Spleen (tissue), 11 donors: ENCODE data around the gene EBLN1. TPM values are rescaled to one million over a fixed set of nuclear protein-coding genes. Genes with fewer than 3 reads are reported as not detected.

Source experiments
- DNase-seq: peaks from one replicate; pipeline ENCODE4 v3.0.0-alpha.2; 2020
- H3K27ac ChIP-seq, 8 donors: fragments of 200-600 bp; sonication (generic) in 7 of 8; 1 replicate in 4 of 8; 2 replicates in 4 of 8; pipeline versions ENCODE4 v1.5.0 to v1.8.0; 2016 to 2021; ENCODE audit warnings: inconsistent platforms in 4 of 8, mild to moderate bottlenecking in 4 of 8, moderate library complexity in 1 of 8
- H3K27me3 ChIP-seq, 7 donors: fragments of 200-600 bp; sonication (generic) in 6 of 7; replicated peaks in 1 of 7; 1 replicate in 4 of 7; 2 replicates in 3 of 7; pipeline versions ENCODE4 v1.5.0 to v1.8.0; 2016 to 2021; ENCODE audit warnings: inconsistent platforms in 3 of 7, mild to moderate bottlenecking in 1 of 7
- H3K36me3 ChIP-seq, 6 donors: fragments of 200-600 bp; sonication (generic) in 5 of 6; 1 replicate in 4 of 6; 2 replicates in 2 of 6; pipeline versions ENCODE4 v1.5.0 to v1.8.0; 2016 to 2021; ENCODE audit warnings: inconsistent platforms in 2 of 6
- H3K4me1 ChIP-seq, 6 donors: fragments of 200-600 bp; sonication (generic) in 5 of 6; 1 replicate in 3 of 6; 2 replicates in 3 of 6; pipeline versions ENCODE4 v1.5.0 to v1.8.0; 2016 to 2021; ENCODE audit warnings: inconsistent platforms in 3 of 6
- H3K4me3 ChIP-seq, 8 donors: fragments of 200-600 bp; sonication (generic) in 7 of 8; 1 replicate in 4 of 8; 2 replicates in 4 of 8; pipeline versions ENCODE4 v1.5.0 to v1.8.0; 2016 to 2021; ENCODE audit warnings: inconsistent platforms in 4 of 8, mild to moderate bottlenecking in 4 of 8, moderate library complexity in 2 of 8
- H3K9me3 ChIP-seq, 8 donors: fragments of 200-600 bp; sonication (generic) in 7 of 8; 1 replicate in 4 of 8; 2 replicates in 4 of 8; pipeline versions ENCODE4 v1.5.0 to v1.8.0; 2016 to 2021; ENCODE audit warnings: inconsistent platforms in 4 of 8
- CTCF ChIP-seq, 11 experiments: fragments of 200-600 bp in 7 of 11; fragments of 450-650 bp in 4 of 11; sonication (generic) in 4 of 11; IDR thresholded peaks in 8 of 11; conservative IDR thresholded peaks in 3 of 11; 1 replicate in 7 of 11; 2 replicates in 4 of 11; pipeline versions ENCODE4 v1.4.0 to v1.8.0; 2016 to 2021; ENCODE audit warnings: antibody characterized with exemption in 11 of 11, inconsistent platforms in 4 of 11, mild to moderate bottlenecking in 1 of 11
- POLR2A ChIP-seq, 3 donors: fragments of 450-650 bp; IDR thresholded peaks; one replicate each; pipeline ENCODE4 v1.5.1; 2017; ENCODE audit warnings: antibody characterized with exemption in 3 of 3, mild to moderate bottlenecking in 1 of 3
- POLR2AphosphoS5 ChIP-seq, 3 donors: sonication (generic); formaldehyde crosslinking; IDR thresholded peaks; one replicate each; pipeline ENCODE4 v1.5.1; 2017; ENCODE audit warnings: antibody characterized with exemption in 3 of 3
- WGBS, 5 donors: extraction: QIAGEN DNeasy Blood & Tissue Kit in 3 of 5; methylation state at CpG; one replicate each; pipeline versions ENCODE4 v1.1.5 to v1.1.7; 2013 to 2018; 5-methylcytosine and 5-hydroxymethylcytosine counted together
- intact Hi-C: fragments of 100-400 bp; cut with DNase I; formaldehyde crosslinking; loops from one replicate; pipeline ENCODE4 v1.15.0; 2023; ENCODE audit warnings: low total_unique reads
- polyA plus RNA-seq, 3 donors: library from polyadenylated mRNA; stranded (reverse); fragments of 200-250 nt; gene quantifications; one replicate each; pipeline ENCODE4 v1.2.1, GENCODE V29; 2013
- total RNA-seq, 7 donors: library from RNA; depleted of rRNA in 3 of 7; stranded (reverse); fragments of >200 nt in 3 of 7; fragmentation: NEBNext Ultra II Directional in 4 of 7; extraction: Animal tissue kit (Norgen Biotek cat#: 25700) in 4 of 7; gene quantifications; one replicate each; pipeline versions ENCODE4 v1.1.0 to v1.2.1, GENCODE V29; 2016 to 2021
- donor health status: healthy with polysubstance abuse.
- donor health status: DM: no; HTN: no; CAD: no; lungs with moderate emphysema.
- donor health status: DM: no; HTN: no; CAD: no.
- donor health status: Bipolar disorder and iron deficiency.
- donor health status: healthy.
- donor health status: DM: no; HTN: no; CAD: no.
- donor health status: DM: yes; HTN: yes; CAD: no.

EBLN1 gene
- total and polyA plus RNA-seq, 10 donors, result not detected

GRCh38 chr10:22210267-22210666 is 7.5 kb downstream of the EBLN1 start:
- Histone ChIP-seq H3K9me3 (no peaks in the 10 kb centered on the region), H3K27me3 (peaks cover 0 to 6% (median 0%) of the 10 kb centered on the region in 7 donors), H3K4me3 (no peak overlapping the region), H3K36me3 (no peaks in the 10 kb centered on the region), H3K4me1 (no peaks in the 10 kb centered on the region), H3K27ac (no peak overlapping the region)
- no peak for DNase-seq
- intact Hi-C loops, result no loop called here
- TF ChIP-seq POLR2A (IDR thresholded peaks at IDR 0.05) (no peak), CTCF (IDR thresholded peaks at IDR 0.05 in 8 of 11, conservative IDR thresholded peaks at IDR 0.05 in 3 of 11) (no peak), POLR2AphosphoS5 (IDR thresholded peaks at IDR 0.05) (no peak)
- 80 to 91% (median 89%) methylated on average over 5 of the region's 5 CpGs for WGBS, 5 donors

DNA sequence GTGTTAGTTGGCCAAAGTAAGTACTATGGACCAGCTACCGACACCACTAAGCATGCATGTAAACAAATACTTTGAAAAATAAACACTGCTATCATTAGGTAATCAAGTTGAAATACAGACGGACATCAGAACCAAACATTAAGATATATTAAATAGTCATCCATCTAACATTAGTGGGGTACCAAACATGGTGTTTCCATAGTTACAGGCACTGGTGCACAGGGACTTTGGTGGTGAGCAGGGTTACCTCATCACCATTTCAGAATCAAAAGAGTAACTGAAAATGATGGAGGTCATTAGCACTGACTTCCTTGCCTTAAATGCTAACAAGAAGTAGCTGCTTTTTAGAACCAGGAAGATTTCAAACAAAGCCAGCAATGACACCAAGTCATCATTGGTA is 23.9 kb downstream of the EBLN1 start:
- no peak for DNase-seq
- TF ChIP-seq CTCF (IDR thresholded peaks at IDR 0.05 in 8 of 11, conservative IDR thresholded peaks at IDR 0.05 in 3 of 11) (no peak), POLR2A (IDR thresholded peaks at IDR 0.05) (no peak), POLR2AphosphoS5 (IDR thresholded peaks at IDR 0.05) (no peak)
- Histone ChIP-seq H3K27ac (no peak overlapping the region), H3K4me1 (no peaks in the 10 kb centered on the region), H3K4me3 (no peak overlapping the region), H3K36me3 (no peaks in the 10 kb centered on the region), H3K9me3 (no peaks in the 10 kb centered on the region), H3K27me3 (no peaks in the 10 kb centered on the region)
- WGBS, 5 donors, result 82 to 94% (median 84%) methylated on average over 2 of the region's 2 CpGs
- intact Hi-C loops, result no loop called here

DNA sequence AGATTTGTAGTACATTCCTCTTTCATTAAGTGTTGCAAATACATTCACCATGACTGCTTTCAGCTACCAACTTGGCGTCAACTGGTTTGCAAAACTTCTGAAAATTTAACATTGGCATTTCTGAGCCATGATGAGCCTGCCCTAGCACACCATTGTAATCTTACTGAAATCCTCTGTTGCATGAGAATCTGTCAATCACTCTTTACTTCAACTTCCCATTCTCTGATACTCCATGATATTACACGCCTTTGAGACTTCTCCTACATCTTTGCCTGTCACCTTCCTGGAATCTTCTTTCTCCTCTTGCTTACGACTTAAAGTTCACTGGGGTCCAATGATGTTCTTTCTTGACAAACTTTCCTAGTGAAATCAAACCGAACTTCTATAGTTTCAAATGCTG is 32.2 kb downstream of the EBLN1 start:
- no peak for DNase-seq
- Histone ChIP-seq H3K4me1 (no peaks in the 10 kb centered on the region), H3K27ac (no peak overlapping the region), H3K27me3 (peaks cover 0 to 9% (median 0%) of the 10 kb centered on the region in 7 donors), H3K4me3 (no peak overlapping the region), H3K36me3 (no peaks in the 10 kb centered on the region), H3K9me3 (peaks cover 0 to 8% (median 7%) of the 10 kb centered on the region in 8 donors)
- TF ChIP-seq CTCF (IDR thresholded peaks at IDR 0.05 in 8 of 11, conservative IDR thresholded peaks at IDR 0.05 in 3 of 11), result no peak
- no peak for TF ChIP-seq POLR2A (IDR thresholded peaks at IDR 0.05)
- no peak for TF ChIP-seq POLR2AphosphoS5 (IDR thresholded peaks at IDR 0.05)
- intact Hi-C loops, result no loop called here
- 77 to 87% (median 81%) methylated on average over 4 of the region's 4 CpGs for WGBS, 5 donors

- H3K27me3 ChIP-seq, result peaks cover 0 to 9% (median 0%) of the 10 kb centered on the region in 7 donors
- H3K36me3 ChIP-seq, result no peaks in the 10 kb centered on the region
- no peak for TF ChIP-seq POLR2AphosphoS5 (IDR thresholded peaks at IDR 0.05)
- no peak for TF ChIP-seq CTCF (IDR thresholded peaks at IDR 0.05 in 8 of 11, conservative IDR thresholded peaks at IDR 0.05 in 3 of 11)
- no peak for TF ChIP-seq POLR2A (IDR thresholded peaks at IDR 0.05)
- intact Hi-C loops, result no loop called here
- no peak overlapping the region for H3K4me3 ChIP-seq
- 78 to 93% (median 86%) methylated on average over 5 of the region's 5 CpGs for WGBS, 5 donors
- DNase-seq, result no peak
- H3K4me1 ChIP-seq, result no peaks in the 10 kb centered on the region
- peaks cover 0 to 17% (median 11%) of the 10 kb centered on the region in 8 donors for H3K9me3 ChIP-seq
- H3K27ac ChIP-seq, result no peak overlapping the region
Observed at GRCh38 chr10:22183771-22184461, 33.9 kb downstream of the EBLN1 start.
